AG10803 (cell line): ENCODE data around the gene HLA-G.

ENCODE experiments used
- DNase-seq: peaks from one replicate; pipeline ENCODE4 v3.0.0; 2010; ENCODE audit warnings: low read depth
- H3K4me3 ChIP-seq: 2 replicates; pipeline ENCODE4 v1.5.1; 2011; ENCODE audit warnings: mild to moderate bottlenecking, low read length, control low read depth
- CTCF ChIP-seq: conservative IDR thresholded peaks from 2 replicates; pipeline ENCODE4 v1.5.1; 2011; ENCODE audit warnings: mild to moderate bottlenecking, low read length, control low read depth, inconsistent platforms

HLA-G gene

GRCh38 chr6:29830409-29830808, 2.8 kb downstream of the HLA-G start:
- no peak overlapping the region for H3K4me3 ChIP-seq
- DNase-seq = no peak
- no peak for TF ChIP-seq CTCF

- TF ChIP-seq CTCF = no peak
- peak; percentile 5 for DNase-seq
- no peak overlapping the region for H3K4me3 ChIP-seq
These were observed 4.2 kb downstream of the HLA-G start for GRCh38 chr6:29831776-29832175.

GRCh38 chr6:29834564-29835436, 7.2 kb downstream of the HLA-G start:
- peak; percentile 77 for TF ChIP-seq CTCF
- DNase-seq = peak; percentile 8
- no peak overlapping the region for H3K4me3 ChIP-seq

GRCh38 chr6:29839917-29840316, 12.3 kb downstream of the HLA-G start:
- TF ChIP-seq CTCF = no peak
- H3K4me3 ChIP-seq = no peak overlapping the region
- no peak for DNase-seq

- no peak overlapping the region for H3K4me3 ChIP-seq
- DNase-seq = no peak
- TF ChIP-seq CTCF = no peak
These were observed 13.4 kb downstream of the HLA-G start for GRCh38 chr6:29841030-29841429.

- DNase-seq = no peak
- TF ChIP-seq CTCF = no peak
These were observed 17.9 kb downstream of the HLA-G start for GRCh38 chr6:29845405-29846006.

More at GRCh38 chr6:29845405-29846006, 17.9 kb downstream of the HLA-G start:
- no peak overlapping the region for H3K4me3 ChIP-seq
